ENCODE results near the gene PARD3.

DNA sequence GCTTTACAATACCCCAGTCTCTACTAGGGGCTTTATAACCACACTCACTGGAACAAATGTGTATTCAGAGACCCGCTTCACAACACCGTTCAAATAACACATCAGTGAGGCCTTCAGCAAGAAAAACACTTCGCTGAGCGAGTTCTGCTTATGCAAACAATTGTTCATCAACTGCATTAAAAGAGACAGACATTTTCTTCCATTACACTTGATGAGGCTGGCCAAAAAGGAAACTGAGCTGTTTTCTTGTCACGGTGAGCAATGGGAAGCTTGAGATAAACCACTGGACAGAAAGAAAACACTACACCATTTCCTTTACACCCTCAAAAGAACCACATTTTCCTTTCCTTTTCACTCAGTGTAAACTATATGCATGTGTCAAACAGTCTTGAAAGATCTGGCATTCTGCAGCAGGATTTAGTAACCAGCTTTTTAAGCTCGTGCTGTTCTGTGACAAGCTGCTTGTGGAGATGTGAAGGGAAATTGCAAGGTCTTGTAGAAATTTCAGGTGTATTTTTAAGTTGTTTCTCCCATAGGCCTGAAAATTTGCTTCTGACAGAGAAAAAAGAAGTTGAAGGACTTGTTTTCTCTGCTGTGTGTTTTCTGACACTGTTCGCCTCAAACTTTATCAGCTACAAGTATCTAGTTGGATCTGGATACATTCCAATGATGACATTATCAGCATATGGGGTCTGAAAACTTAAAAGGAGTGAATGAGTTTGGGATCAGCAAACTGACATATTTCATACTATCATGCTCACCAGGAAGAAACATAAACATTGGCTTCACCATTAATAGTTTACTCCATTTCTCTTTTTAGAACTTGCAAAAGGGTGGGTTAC is 693.1 kb downstream of the PARD3 start:
- TF ChIP-seq, protein P1, sequence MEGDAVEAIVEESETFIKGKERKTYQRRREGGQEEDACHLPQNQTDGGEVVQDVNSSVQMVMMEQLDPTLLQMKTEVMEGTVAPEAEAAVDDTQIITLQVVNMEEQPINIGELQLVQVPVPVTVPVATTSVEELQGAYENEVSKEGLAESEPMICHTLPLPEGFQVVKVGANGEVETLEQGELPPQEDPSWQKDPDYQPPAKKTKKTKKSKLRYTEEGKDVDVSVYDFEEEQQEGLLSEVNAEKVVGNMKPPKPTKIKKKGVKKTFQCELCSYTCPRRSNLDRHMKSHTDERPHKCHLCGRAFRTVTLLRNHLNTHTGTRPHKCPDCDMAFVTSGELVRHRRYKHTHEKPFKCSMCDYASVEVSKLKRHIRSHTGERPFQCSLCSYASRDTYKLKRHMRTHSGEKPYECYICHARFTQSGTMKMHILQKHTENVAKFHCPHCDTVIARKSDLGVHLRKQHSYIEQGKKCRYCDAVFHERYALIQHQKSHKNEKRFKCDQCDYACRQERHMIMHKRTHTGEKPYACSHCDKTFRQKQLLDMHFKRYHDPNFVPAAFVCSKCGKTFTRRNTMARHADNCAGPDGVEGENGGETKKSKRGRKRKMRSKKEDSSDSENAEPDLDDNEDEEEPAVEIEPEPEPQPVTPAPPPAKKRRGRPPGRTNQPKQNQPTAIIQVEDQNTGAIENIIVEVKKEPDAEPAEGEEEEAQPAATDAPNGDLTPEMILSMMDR (conservative IDR thresholded peaks at IDR 0.05): no peak
- TF ChIP-seq EZH2 (IDR thresholded peaks at IDR 0.05; ENCODE audit: low read depth): no peak
